Naive thymus-derived CD8-positive, alpha-beta T cell (primary cell): ENCODE results near the gene ZBTB14. TPM values are rescaled to one million over a fixed set of nuclear protein-coding genes. Genes with fewer than 3 reads are reported as not detected.

Experiments used
- ATAC-seq, 2 donors: fragments of 150-1000 bp; cut with Tn5 transposase in 1 of 2; sonication (Bioruptor Pico), chemical (Tn5 transposase) in 1 of 2; 1 replicate in 1 of 2; 2 replicates in 1 of 2; pipeline ENCODE4 v1.10.0; 2021; ENCODE audit warnings: mild to moderate bottlenecking in 2 of 2, moderate library complexity in 2 of 2
- POLR2A ChIA-PET: fragments of 350-600 bp; sonication (Branson Sonifier 250); formaldehyde crosslinking; loops from one replicate; lab custom pipeline; 2021; ENCODE audit warnings: antibody characterized with exemption; lab: Charles Lee
- DNase-seq, 10 donors: peaks; one replicate each; pipeline versions ENCODE4 v3.0.0 to v3.0.0-alpha.2; 2020 to 2022
- H3K27ac Mint-ChIP-seq, 10 donors: one replicate each; pipeline ENCODE4 v1.8.0; 2020 to 2022; ENCODE audit warnings: mild to moderate bottlenecking in 10 of 10, mixed read lengths in 10 of 10, moderate library complexity in 4 of 10, inconsistent platforms in 1 of 10
- H3K27me3 Mint-ChIP-seq, 5 donors: one replicate each; pipeline ENCODE4 v1.8.0; 2021 to 2022; ENCODE audit warnings: mixed read lengths in 5 of 5
- H3K36me3 Mint-ChIP-seq, 3 donors: one replicate each; pipeline ENCODE4 v1.8.0; 2020 to 2022; ENCODE audit warnings: mixed read lengths in 3 of 3, mild to moderate bottlenecking in 2 of 3, inconsistent platforms in 1 of 3
- H3K4me1 Mint-ChIP-seq, 4 donors: one replicate each; pipeline ENCODE4 v1.8.0; 2021 to 2022; ENCODE audit warnings: mixed read lengths in 4 of 4
- H3K4me3 Mint-ChIP-seq, 10 donors: one replicate each; pipeline ENCODE4 v1.8.0; 2020 to 2022; ENCODE audit warnings: mild to moderate bottlenecking in 10 of 10, mixed read lengths in 10 of 10, moderate library complexity in 6 of 10, inconsistent platforms in 1 of 10
- H3K9me3 Mint-ChIP-seq, 9 donors: one replicate each; pipeline ENCODE4 v1.8.0; 2020 to 2022; ENCODE audit warnings: mixed read lengths in 9 of 9, mild to moderate bottlenecking in 3 of 9, inconsistent platforms in 1 of 9, moderate library complexity in 1 of 9
- polyA plus RNA-seq, 3 donors: library from polyadenylated mRNA; unstranded; fragments of 300-500 nt; fragmentation: Illumina TruSeq; gene quantifications; one replicate each; pipeline ENCODE4 v1.2.3, GENCODE V29; 2021
- total RNA-seq, 8 experiments: library from RNA in 2 of 8; stranded (reverse) in 2 of 8; gene quantifications; one replicate each; pipeline ENCODE4 v1.2.3 and lab custom pipeline; 2021 to 2026

ZBTB14 gene
- total and polyA plus RNA-seq, 5 experiments from 2014 or later: 14.6 to 48.7 (median 19.2) TPM

- H3K27ac Mint-ChIP-seq: no peak overlapping the region
- POLR2A ChIA-PET: interaction anchor here (1.3 to 4.3 kb wide), 2 partner anchors 8 to 66 kb away, joined by 5 to 39 read pairs; partner anchors contain the start of gene ZBTB14
- H3K9me3 Mint-ChIP-seq: no peaks in the 10 kb centered on the region
- H3K4me1 Mint-ChIP-seq: no peaks in the 10 kb centered on the region
- no peak overlapping the region for H3K4me3 Mint-ChIP-seq
- no peak for ATAC-seq
- H3K27me3 Mint-ChIP-seq: peaks cover 4 to 28% (median 13%) of the 10 kb centered on the region in 5 donors
- H3K36me3 Mint-ChIP-seq: no peaks in the 10 kb centered on the region
- no peak for DNase-seq
Measured at GRCh38 chr18:5303636-5304035, 8.1 kb upstream of the ZBTB14 start.

DNA sequence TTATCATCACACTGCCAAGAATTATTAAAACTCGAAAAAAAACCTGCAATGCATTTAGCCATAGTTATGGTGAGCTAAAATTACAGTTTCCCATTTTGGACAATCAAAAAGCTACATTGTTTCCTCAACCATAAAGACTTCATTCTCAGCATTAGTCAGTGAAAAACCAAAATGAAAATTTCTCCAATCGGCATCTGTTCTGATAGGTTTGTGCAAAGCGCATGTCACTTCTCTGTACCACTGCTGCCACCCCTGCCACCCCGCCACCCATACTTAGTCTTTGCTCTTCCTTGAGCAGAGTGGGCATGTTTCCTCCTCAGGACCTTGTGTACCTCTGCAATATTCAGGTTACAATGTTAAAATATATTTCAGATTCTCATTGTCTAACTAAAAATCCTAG is 7.1 kb upstream of the ZBTB14 start:
- ATAC-seq: no peak
- H3K36me3 Mint-ChIP-seq: no peaks in the 10 kb centered on the region
- no peak for DNase-seq
- peaks cover 0 to 4% (median under 1%) of the 10 kb centered on the region in 4 donors for H3K4me1 Mint-ChIP-seq
- POLR2A ChIA-PET: no interaction called here
- H3K27me3 Mint-ChIP-seq: peaks cover 4 to 28% (median 13%) of the 10 kb centered on the region in 5 donors
- no peak overlapping the region for H3K4me3 Mint-ChIP-seq
- H3K27ac Mint-ChIP-seq: no peak overlapping the region
- no peaks in the 10 kb centered on the region for H3K9me3 Mint-ChIP-seq

DNA sequence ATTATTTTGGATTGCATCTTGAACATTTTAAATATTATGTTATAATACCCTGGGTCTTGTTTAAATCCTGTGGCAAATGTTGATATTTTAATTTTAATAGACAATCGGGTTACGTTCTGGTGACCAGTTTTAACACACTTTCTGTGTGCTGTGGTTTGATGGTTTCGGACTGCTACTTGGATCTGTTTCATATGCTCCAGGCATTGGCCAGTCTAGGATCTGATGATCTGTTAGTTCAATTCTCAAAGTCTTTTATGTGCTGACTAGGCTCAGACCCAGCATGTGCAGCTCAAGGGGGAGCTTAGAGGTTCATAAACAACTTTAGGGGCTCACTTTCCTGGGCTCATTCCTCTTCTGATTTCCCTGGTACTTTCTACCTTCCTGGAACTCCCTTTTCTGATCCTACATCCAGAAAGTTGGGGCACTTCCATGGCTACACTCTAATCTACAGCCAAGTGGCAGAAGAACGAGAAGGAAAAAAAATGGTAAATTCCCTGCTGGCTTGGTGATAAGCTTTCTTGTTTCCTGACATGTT is 5.0 kb upstream of the ZBTB14 start:
- H3K27me3 Mint-ChIP-seq: peaks cover 4 to 28% (median 13%) of the 10 kb centered on the region in 5 donors
- POLR2A ChIA-PET: no interaction called here
- H3K4me3 Mint-ChIP-seq: no peak overlapping the region
- H3K36me3 Mint-ChIP-seq: no peaks in the 10 kb centered on the region
- peaks cover 6 to 13% (median 9%) of the 10 kb centered on the region in 4 donors for H3K4me1 Mint-ChIP-seq
- no peak overlapping the region for H3K27ac Mint-ChIP-seq
- no peaks in the 10 kb centered on the region for H3K9me3 Mint-ChIP-seq
- no peak for ATAC-seq
- DNase-seq: no peak

- ATAC-seq: no peak
Measured at GRCh38 chr18:5298156-5298852, 2.8 kb upstream of the ZBTB14 start.

DNA sequence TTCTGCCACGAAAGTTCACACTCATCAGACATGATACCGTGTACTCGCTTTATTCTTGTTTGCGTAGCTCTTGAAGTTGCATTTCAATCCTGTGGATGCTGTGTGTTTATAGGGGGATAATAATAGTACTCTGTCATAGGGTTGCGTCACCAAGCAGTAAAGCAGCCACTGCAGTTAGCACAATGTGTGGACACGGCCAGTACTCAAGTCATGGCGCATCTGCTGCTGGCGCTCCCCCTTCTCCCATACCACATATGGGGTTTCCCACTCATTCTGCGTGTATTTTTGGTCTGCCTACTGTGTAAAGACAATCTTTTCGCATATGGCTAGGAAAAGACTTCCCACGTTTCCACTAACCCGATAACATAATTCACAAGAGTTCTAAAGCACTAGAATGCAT is 2.1 kb upstream of the ZBTB14 start:
- H3K27ac Mint-ChIP-seq: peak overlapping the region in 8 of 10 donors; percentile 13 to 97 (median 29)
- DNase-seq: no peak

More at GRCh38 chr18:5298156-5298852, 2.8 kb upstream of the ZBTB14 start:
- no peak for DNase-seq
- Mint-ChIP-seq H3K9me3 (no peaks in the 10 kb centered on the region), H3K36me3 (no peaks in the 10 kb centered on the region), H3K4me3 (peak overlapping the region in 6 of 10 donors; percentile 14 to 97 (median 40)), H3K4me1 (peaks cover 10 to 23% (median 20%) of the 10 kb centered on the region in 4 donors), H3K27ac (peak overlapping the region in 2 of 10 donors; percentile 27 to 56), H3K27me3 (peaks cover 0 to 18% (median 10%) of the 10 kb centered on the region in 5 donors)
- POLR2A ChIA-PET: interaction anchor here (0.8 to 5.5 kb wide), 2 partner anchors 13 to 61 kb away, joined by 3 to 110 read pairs; no protein-coding TSS in a partner anchor

GRCh38 chr18:5296706-5297320 is 1.3 kb upstream of the ZBTB14 start:
- ATAC-seq (peak; percentile 4 to 5), DNase-seq (peak in 7 of 10 donors; percentile 36 to 70 (median 56))
- Mint-ChIP-seq H3K27ac (peak overlapping the region; percentile 94 to 98 (median 96)), H3K27me3 (peaks cover 0 to 7% (median 3%) of the 10 kb centered on the region in 5 donors), H3K36me3 (peaks cover 1 to 6% (median 2%) of the 10 kb centered on the region in 3 donors), H3K4me1 (peaks cover 11 to 35% (median 30%) of the 10 kb centered on the region in 4 donors), H3K4me3 (peak overlapping the region; percentile 92 to 97 (median 95)), H3K9me3 (no peaks in the 10 kb centered on the region)
- POLR2A ChIA-PET: interaction anchor here (0.6 to 6.1 kb wide), 13 partner anchors 8 to 1846 kb away, joined by 3 to 289 read pairs (median 6); no protein-coding TSS in a partner anchor

More for the DNA sequence above, 2.1 kb upstream of the ZBTB14 start:
- H3K4me3 Mint-ChIP-seq: peak overlapping the region in 8 of 10 donors; percentile 24 to 97 (median 59)
- H3K27me3 Mint-ChIP-seq: peaks cover 0 to 11% (median 7%) of the 10 kb centered on the region in 5 donors
- H3K36me3 Mint-ChIP-seq: peaks cover 0 to under 1% (median 0%) of the 10 kb centered on the region in 3 donors
- POLR2A ChIA-PET: interaction anchor here (4.0 to 6.1 kb wide), 5 partner anchors 8 to 137 kb away, joined by 33 to 289 read pairs (median 97); no protein-coding TSS in a partner anchor
- ATAC-seq: no peak
- H3K9me3 Mint-ChIP-seq: no peaks in the 10 kb centered on the region
- peaks cover 10 to 31% (median 27%) of the 10 kb centered on the region in 4 donors for H3K4me1 Mint-ChIP-seq

- peak; percentile 61 to 68 for ATAC-seq
- Mint-ChIP-seq H3K27ac (peak overlapping the region; percentile 94 to 98 (median 96)), H3K4me3 (peak overlapping the region; percentile 92 to 97 (median 95)), H3K9me3 (no peaks in the 10 kb centered on the region), H3K4me1 (peaks cover 15 to 41% (median 36%) of the 10 kb centered on the region in 4 donors), H3K36me3 (peaks cover 8 to 13% (median 9%) of the 10 kb centered on the region in 3 donors), H3K27me3 (peaks cover 0 to 5% (median 0%) of the 10 kb centered on the region in 5 donors)
- peak; percentile 92 to 97 (median 96) for DNase-seq
- POLR2A ChIA-PET: interaction anchor here (0.6 to 6.1 kb wide), 20 partner anchors 9 to 1849 kb away, joined by 3 to 289 read pairs (median 5); no protein-coding TSS in a partner anchor
Measured at GRCh38 chr18:5295981-5296705, 617 bp upstream of the ZBTB14 start.

- Mint-ChIP-seq H3K9me3 (no peaks in the 10 kb centered on the region), H3K27me3 (peaks cover 0 to 2% (median 0%) of the 10 kb centered on the region in 5 donors), H3K36me3 (peaks cover 12 to 25% (median 17%) of the 10 kb centered on the region in 3 donors), H3K4me1 (peaks cover 15 to 47% (median 41%) of the 10 kb centered on the region in 4 donors), H3K27ac (peak overlapping the region; percentile 96 to 99 (median 98)), H3K4me3 (peak overlapping the region; percentile 89 to 97 (median 92))
- peak; percentile 45 to 81 (median 67) for DNase-seq
- peak; percentile 21 to 29 for ATAC-seq
- POLR2A ChIA-PET: interaction anchor here (0.6 to 6.1 kb wide), 21 partner anchors 9 to 1847 kb away, joined by 3 to 289 read pairs (median 6); no protein-coding TSS in a partner anchor
Measured at GRCh38 chr18:5294457-5295230, 882 bp downstream of the ZBTB14 start.

DNA sequence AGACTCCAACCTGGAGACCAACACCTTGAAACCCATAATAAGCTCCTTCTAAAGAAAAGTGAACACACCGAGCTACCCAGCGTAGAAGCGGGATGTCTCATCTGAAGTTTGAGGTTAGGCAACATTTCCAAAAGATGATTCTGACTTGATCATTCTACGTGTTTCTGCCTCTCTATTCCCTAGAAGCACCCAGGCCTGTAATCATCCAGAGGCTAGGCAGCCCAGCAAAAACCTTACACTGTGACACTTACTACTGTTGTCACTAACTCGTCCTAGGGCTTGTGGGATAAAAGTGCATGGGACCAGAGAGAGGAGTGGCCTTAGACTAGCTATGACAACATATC is 1.4 kb downstream of the ZBTB14 start:
- peaks cover 0 to 2% (median 0%) of the 10 kb centered on the region in 5 donors for H3K27me3 Mint-ChIP-seq
- H3K36me3 Mint-ChIP-seq: peaks cover 12 to 25% (median 17%) of the 10 kb centered on the region in 3 donors
- peak in 2 of 10 donors; percentile 27 to 38 for DNase-seq
- peak overlapping the region; percentile 96 to 99 (median 98) for H3K27ac Mint-ChIP-seq
- ATAC-seq: no peak
- no peaks in the 10 kb centered on the region for H3K9me3 Mint-ChIP-seq
- POLR2A ChIA-PET: interaction anchor here (1.0 to 6.1 kb wide), 16 partner anchors 9 to 1700 kb away, joined by 3 to 289 read pairs (median 8); no protein-coding TSS in a partner anchor
- H3K4me3 Mint-ChIP-seq: peak overlapping the region; percentile 89 to 97 (median 92)
- peaks cover 15 to 47% (median 41%) of the 10 kb centered on the region in 4 donors for H3K4me1 Mint-ChIP-seq

GRCh38 chr18:5288517-5288935 is 7.0 kb downstream of the ZBTB14 start:
- H3K4me3 Mint-ChIP-seq: no peak overlapping the region

GRCh38 chr18:5287854-5288253 is 7.7 kb downstream of the ZBTB14 start:
- DNase-seq (no peak), ATAC-seq (no peak)
- H3K9me3 Mint-ChIP-seq: no peaks in the 10 kb centered on the region
- peaks cover 18 to 49% (median 47%) of the 10 kb centered on the region in 4 donors for H3K4me1 Mint-ChIP-seq
- peak overlapping the region in 5 of 10 donors; percentile 40 to 67 (median 48) for H3K27ac Mint-ChIP-seq
- H3K4me3 Mint-ChIP-seq: no peak overlapping the region
- POLR2A ChIA-PET: interaction anchor here (0.7 kb wide), 1 partner anchor 31 kb away, joined by 3 read pairs; no protein-coding TSS in a partner anchor
- no peaks in the 10 kb centered on the region for H3K27me3 Mint-ChIP-seq
- H3K36me3 Mint-ChIP-seq: peaks cover 12 to 35% (median 17%) of the 10 kb centered on the region in 3 donors

More at GRCh38 chr18:5288517-5288935, 7.0 kb downstream of the ZBTB14 start:
- DNase-seq (no peak), ATAC-seq (no peak)
- Mint-ChIP-seq H3K36me3 (peaks cover 12 to 35% (median 17%) of the 10 kb centered on the region in 3 donors), H3K4me1 (peaks cover 17 to 52% (median 49%) of the 10 kb centered on the region in 4 donors), H3K27ac (peak overlapping the region in 6 of 10 donors; percentile 23 to 67 (median 46)), H3K27me3 (no peaks in the 10 kb centered on the region), H3K9me3 (no peaks in the 10 kb centered on the region)
- POLR2A ChIA-PET: interaction anchor here (0.7 to 0.9 kb wide), 2 partner anchors 30 to 48 kb away, joined by 3 to 4 read pairs; no protein-coding TSS in a partner anchor
